Epidermal melanocyte (primary cell): Measurements from ENCODE around the gene OSBPL5.

Source experiments
- DNase-seq: peaks from one replicate; pipeline ENCODE4 v3.0.0; 2011; ENCODE audit warnings: low spot score; ENCODE audit not compliant: insufficient read length

OSBPL5 gene

DNA sequence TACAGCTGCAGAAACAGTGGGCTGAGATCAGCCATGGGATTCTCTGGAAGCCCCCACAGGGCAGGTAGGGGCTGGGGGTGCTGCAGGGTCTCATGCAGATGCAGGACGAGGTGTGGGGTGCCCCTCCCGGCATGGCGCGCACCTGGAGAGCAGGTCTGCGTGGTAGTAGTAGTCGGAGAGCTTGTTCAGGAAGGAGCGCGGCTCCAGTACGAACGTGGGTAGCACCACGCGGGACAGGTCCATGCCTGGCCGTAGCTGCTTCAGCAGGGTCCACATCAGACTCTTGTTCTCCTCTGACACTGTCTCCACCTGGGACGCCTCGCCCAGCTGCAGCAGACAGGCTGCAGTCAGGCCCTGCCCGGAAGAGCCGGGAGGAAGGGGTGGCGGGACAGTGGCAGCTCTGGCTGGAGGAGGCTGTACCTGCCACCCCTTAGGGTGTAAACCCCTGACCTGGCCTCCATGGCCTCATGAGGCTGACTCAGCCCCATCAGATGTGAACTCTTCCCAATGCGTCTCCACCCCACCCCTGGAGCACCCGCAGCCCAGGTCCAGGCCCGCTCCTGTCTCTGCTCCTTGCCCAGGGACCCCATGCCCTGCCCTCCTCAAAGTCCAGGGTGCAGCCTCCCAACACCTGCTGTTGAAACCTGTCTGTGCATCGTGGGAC lies 60.9 kb downstream of the OSBPL5 start:
- DNase-seq: no peak

DNA sequence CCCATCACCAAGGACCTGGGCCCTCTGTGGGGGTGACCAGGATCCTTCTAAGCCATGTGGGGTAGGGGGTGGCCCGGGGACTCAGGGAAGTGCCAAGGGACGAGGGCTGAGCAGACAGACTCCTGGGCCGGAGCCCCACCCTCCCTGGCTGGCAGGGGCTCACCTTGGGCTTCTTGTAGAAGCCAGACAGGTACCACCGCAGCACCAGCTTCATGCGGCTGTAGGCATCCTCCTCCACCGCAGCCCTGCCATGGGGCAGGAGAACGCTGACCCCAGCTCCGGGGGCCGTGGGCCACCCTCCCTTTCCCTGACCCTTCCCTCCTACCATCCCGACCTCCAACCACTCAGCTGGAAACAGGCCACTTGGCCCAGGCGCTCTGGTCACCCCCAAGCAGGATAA lies 62.0 kb downstream of the OSBPL5 start:
- DNase-seq: no peak

DNA sequence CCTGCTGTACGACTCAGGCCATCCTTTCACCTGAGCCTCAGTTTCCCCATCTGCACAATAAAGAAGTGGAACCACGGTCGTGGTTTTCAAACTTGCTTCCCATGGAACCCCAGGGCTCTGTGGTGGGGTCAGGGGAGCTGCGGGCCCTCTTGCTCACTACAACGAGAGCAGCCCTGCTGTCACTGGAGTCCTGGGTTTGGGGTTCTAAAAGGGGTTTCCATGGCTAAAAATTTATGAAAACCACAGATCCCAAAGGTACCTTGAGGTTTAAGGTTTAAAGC lies 62.5 kb downstream of the OSBPL5 start:
- no peak for DNase-seq

DNA sequence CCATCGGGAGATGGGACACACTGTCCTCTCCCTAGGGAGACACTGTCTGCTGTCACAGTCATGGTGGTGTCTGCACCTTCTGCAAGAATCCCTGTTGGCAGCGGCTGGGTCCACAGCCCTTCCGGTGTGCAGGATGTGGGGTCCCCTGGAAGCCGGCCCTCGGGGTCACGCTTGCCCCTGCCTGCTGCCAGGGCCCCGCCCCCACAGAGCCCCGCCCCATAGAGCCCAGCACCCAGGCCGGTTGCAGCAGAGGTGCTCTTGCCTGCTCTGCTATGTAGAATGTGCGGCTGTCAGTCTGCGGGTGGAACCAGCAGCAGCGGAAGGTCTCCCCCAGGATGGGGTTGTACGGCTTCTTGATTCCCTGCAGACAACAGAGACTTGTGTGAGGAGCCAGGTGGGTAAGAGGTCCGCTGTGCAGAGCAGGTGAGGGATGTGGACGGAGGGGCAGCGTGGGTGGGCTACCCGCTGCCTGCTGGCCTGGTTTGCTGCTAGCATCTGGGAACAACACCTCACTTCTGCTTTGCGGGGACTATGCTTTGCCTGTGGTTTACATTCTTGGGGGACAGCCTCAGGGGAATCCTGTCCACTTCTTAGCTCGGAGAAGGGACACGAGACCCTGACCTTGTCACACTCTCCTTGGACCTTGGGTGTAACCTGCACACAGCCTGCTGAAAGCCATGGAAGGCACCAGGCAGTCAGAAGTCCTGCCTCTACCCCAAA lies 63.0 kb downstream of the OSBPL5 start:
- DNase-seq: no peak

DNA sequence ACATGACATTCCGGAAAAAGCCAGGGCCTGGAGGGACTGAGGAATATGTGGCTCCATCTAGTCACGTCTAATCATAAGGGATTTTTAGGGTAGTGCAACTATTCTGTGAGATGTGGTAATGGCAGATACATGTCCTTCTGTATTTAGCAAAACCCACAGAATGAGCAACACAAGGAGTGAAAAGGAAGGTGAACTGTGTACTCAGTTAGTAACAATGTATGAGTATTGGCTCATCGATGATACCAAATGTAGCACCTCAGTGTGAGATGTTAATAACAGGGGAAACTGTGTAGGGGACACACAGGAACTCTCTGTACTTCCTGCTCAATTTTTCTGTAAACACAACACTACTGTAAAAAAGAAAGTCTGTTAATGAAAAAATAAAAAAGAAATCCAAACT lies 65.9 kb downstream of the OSBPL5 start:
- no peak for DNase-seq

DNA sequence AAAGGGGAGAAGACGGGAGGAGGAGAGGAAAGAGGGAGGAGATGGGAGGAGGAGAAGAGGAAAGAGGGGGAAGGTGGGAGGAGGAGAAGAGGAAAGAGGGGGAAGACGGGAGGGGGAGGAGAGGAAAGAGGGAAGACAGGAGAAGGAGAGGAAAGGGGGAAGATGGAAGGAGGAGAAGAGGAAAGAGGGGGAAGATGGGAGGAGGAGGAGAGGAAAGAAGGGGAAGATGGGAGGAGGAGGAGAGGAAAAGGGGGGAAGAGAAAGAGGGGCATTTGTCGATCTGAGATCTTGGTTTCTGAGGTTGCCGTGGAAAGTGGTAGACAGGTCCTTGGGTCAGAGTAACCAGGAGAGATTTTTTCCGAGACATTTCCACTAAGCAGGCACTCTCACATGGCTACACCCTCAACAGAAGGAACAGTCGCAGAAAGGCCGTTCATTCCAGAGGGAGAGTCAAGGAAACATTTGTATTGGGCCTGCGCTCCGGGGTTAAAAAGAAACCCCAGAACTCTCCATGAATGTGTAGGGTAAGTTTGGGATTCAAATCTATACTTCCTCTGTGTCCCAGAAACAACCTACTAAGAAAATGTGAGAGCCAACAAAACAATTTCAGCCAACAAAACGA lies 68.1 kb downstream of the OSBPL5 start:
- DNase-seq: no peak

DNA sequence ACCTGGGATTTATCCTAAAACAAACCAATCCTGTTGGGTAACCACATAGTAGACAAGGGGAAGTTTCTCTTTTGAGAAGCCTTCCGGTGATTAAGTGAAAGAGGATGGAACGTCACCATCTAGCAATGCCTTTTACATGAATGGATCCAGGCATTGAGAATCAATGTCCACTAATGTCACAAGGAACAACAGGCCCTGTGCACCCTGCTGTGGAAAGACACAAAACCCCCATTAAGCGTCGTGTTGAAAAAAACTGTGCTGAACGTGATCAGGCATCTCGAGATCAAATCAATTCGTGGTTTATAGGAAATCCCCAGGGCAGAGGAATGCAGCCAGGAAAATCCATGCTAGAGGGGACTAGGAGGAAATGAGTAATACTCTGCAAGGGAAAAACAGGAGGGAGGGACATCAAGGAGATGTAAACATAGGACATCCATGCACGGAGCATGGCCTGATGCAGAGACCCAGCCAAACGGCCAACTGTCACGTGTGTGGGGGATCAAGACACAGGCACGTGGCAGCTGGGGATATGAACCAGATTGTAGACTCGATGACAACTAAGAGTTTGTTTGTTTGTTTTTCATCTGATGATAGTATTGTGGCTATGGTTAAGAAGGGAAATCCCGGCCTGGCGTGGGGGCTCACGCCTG lies 69.3 kb downstream of the OSBPL5 start:
- peak; percentile 77 for DNase-seq

DNA sequence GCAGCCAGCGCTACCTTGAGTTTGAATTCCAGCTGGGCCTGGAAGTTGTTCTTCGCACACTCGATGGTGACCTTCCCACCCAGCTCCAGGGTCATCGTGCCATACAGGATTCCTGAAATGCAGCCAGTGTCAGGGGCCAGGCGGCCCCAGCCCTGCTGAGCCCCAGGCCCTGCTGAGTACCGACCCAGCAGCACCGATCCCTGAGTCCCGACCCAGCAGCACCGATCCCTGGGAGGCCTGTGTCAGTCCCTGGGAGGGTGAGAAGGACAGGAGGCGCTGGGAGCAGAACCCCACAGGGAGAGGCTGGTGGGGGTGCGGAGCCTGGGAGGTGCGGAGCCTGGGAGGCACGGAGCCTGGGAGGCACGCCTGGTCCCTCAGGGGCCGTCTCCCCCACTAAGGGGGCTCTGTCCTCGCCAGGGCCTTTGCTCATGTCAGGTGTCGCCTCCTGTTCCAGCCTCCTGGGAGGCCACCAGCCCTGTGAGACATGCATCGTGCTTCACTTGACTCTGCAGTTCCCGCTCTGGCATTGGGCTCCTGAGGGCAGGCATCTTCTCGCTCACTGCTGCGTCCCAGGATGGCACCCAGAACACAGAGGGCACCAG lies 70.8 kb downstream of the OSBPL5 start:
- DNase-seq: no peak

DNA sequence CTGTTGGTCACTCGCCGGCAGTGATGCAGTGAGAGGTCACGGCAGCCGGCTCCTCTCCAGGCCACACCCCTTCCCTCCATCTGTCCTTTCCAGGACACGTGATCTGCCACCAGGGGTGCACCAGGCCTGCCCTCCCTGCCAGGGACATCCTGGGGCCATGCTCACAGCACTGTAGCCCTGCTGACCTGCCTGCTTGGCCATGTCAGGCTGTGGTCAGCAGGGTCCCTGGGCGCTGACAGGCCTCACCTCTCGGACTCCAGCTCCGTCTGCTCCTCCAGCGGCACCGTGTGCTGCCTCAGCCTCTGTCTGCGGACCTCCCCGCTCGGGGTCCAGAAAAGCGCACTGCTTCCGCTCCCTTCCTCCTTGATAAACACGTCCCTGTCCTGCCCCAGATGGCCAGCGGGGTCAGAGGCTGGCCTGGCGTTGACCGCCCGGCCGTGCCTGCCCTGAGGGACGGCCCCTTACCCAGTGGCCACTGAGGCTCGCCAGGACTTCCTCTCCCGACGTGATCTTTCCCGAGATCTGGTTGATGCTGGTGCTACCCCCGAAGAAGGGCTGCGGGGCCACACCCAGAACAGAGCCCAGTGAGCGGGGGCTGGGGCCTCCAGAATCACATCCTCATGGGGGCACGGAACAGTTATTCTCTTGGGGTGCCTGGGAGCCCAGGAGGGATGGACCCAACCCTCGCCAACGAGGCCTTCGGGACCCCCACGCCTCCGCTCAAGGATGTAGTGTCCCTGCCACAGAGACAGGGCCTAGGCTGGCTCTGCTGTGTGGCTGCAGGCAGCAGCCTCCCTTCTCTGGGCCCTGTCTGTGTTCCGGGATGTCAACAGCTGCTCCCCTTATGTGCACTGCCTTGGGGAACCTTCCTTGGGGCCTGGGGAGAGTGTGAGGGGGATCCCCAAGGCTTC lies 71.6 kb downstream of the OSBPL5 start:
- no peak for DNase-seq

DNA sequence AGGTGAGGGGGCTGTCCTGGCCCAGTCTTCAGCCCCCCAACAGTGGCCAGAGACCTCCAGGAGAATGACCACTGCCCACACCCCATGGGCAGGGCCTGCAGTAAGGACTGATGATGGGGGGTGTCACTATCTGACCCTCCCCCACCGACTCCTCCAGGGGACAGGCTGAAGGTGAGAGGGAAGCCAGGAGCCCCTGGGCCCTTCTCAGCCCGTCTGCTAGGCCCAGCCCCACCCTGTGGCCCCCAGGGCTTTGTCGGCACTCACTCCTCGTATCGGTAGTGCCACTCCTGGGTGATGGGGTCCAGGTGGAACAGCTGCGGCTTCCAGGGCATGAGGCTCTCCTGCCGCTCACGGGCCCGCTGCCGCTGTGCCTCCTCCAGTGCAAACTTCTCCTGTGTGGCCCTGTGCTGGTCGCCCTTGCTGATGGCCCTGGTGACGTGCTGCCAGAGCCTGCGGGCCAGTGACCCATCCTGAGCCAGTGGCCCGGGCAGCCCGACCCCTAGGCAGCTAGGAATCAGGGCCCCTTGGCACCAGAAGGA lies 72.4 kb downstream of the OSBPL5 start:
- DNase-seq: no peak

DNA sequence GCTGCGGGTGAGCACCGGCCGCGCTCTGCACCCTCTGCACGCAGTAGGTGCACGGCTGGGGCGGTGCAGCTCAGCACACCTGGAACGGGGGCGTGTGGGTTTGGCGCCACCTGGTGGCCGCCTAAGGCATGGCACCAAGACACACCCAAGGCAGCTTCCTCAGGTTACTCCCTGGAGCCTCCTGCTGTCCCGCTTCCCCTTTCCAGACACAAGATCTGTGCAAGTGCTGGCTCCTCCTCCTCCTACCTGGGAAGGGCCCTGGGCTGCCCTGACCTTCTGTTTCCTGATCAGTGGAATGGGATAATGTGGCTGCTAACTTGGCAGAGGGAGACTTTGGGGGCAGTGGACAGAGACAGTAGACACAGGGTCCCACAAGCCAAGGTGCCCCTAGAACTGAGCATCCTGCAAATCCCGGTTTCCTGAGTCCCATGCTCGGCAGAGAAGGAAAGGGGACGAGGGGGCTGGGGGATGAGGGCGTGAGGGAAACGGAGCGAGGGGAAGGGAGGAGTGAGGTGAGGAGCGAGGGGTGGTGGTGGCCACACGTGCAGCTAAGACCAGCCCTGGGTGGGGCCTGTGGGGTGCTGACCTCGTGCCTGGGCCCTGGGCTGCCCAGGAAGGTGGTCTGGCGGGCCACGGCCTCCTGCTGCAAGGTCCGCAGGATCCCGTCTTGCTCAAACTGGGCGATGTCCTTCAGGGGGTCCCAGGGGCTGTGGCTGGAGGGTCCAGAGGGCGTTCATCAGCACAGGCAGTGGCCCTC lies 73.1 kb downstream of the OSBPL5 start:
- peak; percentile 45 for DNase-seq

DNA sequence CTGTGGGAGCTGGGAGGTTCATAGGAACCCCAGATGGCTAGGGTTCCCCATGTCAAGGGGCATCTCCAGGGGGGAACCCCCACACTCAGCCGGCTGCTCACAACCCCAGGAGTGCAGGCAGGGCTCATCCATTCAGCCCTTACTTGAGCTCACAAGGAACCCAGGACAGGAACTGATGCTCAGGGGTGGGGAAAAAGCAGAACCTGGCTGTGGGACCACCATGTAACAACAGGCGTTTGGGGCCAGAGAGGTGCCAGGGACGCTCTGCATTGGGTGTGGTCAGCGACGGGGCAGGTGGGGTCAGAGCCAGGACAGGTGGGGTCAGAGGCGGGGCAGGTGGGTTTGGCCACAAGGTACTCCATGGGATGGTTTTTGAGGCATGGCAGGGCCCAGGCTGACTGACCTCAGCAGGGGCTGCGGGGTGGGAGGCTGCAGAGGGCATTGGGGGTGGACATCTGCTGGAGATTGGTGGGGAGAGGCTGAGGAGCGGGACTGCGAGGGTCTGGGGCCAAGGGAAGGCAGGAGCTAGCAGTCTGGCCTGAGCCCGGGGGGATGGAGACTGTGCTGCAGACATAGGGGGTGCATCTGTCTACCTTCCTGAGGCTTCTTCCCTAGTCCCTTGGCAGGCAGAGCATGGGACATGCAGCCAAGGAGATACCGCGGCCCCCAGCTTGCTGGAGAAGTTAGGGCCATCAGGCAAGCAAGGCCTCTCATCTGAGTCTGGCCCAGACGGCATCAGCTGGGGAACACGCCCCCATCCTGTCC lies 73.8 kb downstream of the OSBPL5 start:
- DNase-seq: no peak

DNA sequence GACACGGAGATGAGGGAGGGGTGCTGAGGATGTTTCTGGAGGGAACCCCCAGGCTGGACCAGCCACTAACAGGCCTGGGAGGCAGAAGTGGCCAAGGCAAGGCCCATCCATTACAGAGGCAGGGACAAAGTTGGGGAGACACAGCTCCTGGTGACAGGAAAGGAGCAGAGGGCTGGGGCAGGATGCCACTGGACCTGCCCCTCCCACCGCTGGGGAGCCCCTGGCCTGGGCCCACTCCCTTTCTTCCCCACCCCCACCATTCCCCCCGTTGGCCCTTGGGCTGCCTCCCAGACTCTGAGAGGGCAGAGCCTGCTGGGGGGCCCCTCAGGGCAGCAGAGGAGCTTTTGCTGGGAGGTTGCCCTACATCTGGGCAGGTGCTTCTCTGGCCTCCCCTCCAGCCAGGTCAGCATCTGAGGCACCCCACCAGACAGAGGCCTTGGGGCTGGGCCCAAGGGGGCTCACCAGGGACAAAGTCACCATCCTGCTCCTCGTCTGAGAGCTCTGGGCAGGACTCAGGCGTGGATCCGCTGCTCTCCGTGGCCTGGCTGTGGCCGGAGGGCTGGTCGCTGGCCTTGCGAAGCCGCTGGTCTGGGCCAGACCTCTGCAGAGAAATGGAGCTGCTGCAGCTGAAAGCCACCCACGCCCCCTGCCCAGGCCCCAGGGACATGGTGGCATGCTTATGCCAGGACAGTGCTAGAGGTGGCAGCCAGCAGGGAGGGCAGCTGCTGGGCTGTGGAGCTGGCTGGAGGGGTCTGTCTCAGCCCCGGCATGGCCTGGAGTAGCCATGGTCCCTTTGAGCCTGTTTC lies 74.8 kb downstream of the OSBPL5 start:
- no peak for DNase-seq

DNA sequence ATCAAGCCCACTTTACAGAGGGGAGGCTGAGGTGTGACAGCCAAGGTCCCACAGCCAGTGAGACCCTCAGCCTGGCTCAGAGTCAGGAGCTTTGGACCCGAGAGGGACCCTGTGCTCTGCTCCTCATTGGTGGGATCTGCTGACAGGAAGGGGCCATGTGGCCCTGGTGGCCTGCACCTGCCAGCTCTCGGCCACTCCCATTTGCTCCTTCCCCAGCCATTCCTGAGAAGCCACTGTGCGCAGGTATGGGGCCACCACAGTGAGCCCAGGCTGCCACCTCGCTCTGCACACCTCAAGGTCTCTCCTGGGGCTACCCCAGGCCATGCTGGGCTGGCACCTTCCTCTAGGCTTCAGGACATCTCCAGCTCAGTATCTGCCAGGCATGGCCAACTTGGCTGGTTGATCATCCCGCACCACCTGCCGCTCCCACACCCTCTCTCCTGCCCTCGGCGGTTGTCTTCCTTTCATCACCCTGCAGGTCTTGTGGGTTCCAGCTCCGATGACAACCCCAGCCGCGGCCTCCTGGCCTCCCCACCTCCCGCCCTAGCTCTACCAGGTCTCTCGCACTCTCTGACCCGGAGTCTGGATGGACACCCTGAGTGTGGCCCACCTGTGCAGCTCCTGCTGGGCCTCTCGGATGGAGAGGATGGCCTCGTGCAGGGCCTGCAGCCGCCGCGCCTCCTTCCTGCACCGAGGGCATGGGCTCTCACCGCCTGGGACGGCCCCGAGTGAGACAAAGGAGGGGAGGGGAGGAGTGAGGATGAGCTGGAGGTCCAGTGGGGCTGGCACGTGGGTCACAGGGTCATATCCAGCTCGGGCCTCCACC lies 75.7 kb downstream of the OSBPL5 start:
- DNase-seq: no peak

DNA sequence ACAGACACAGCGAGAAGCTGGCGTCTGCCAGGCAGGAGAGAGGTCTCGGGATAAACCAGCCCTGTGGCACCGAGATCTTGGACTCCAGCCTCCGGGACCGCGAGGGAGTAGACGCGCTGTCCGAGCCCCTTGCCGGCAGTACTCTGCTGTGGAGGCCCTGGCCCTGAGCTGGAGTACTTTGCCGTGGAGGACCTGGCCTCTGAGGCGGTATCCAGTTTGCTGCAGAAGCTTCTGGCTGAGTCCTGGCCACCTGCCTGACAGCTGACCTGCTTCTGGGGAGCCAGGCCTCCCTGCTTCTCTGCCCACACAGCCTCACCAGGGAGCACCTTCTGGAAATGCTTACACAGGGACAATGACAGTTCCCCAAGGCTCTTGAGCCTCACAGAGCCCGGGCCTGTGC lies 76.3 kb downstream of the OSBPL5 start:
- no peak for DNase-seq

DNA sequence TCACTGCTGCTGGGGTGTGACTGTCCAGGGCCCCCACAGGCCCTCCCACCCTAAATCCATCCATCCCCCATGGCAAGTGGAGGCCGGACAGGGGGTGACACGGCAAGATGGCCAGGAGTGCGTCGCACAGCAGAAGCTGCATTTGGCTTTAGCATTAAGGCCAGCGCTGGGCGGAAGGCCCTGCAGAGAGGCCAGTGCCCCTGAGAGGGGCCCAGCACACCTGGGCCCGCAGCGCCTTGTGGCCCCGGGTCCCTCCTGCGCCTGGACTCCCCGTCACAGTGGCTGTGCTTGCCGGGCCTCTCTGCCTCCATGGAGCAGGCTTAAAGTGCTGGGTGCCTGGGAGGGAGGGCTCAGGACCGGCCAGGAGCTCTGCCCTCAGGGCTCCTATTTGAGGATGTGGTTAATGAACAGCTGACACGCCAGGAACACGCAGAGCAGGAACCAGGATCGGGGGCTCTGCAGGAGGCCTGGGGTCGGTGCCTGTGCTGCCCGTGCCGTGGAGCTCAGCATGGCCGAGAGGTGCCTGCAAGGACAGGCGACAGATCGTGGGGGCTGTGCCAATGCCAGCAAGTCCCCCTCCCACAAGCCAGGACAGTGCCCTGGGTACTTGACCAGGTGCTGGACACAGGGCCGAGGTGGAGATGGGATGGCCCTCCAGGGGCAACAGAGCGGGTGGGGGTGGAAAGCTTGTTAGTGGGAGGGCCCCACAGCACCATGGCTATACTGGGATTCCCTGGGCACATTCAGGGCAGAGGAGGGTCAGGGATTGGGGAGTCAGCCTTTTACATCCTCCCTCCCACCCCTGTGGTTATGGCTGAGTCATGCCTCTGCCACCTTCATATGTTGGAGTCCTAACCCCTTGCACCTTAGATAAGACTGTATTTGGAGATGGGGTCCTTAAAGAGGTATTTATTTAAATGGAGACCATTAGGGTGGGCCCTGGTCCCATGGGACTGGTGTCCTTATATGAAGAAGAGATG lies 77.0 kb downstream of the OSBPL5 start:
- no peak for DNase-seq
